Upper lobe of left lung (tissue), 4 donors: Measurements from ENCODE around the gene BOLA1.

Source experiments
- EP300 ChIP-seq, 4 donors: sonication (generic); formaldehyde crosslinking; IDR thresholded peaks; one replicate each; pipeline ENCODE4 v1.5.1; 2017; ENCODE audit warnings: antibody characterized with exemption in 4 of 4, control low read depth in 2 of 4
- POLR2A ChIP-seq, 4 donors: fragments of 450-650 bp; IDR thresholded peaks; one replicate each; pipeline ENCODE4 v1.5.1; 2016 to 2017; ENCODE audit warnings: antibody characterized with exemption in 4 of 4, mild to moderate bottlenecking in 2 of 4
- POLR2AphosphoS5 ChIP-seq, 2 donors: sonication (generic); formaldehyde crosslinking; IDR thresholded peaks; one replicate each; pipeline ENCODE4 v1.5.1; 2017; ENCODE audit warnings: antibody characterized with exemption in 2 of 2
- TF ChIP-seq, protein P1 (sequence below), 6 experiments: fragments of 450-650 bp in 4 of 6; fragments of 200-600 bp in 2 of 6; sonication (generic) in 2 of 6; IDR thresholded peaks; one replicate each; pipeline ENCODE4 v1.5.1; 2016 to 2019; ENCODE audit warnings: antibody characterized with exemption in 6 of 6

DNA sequence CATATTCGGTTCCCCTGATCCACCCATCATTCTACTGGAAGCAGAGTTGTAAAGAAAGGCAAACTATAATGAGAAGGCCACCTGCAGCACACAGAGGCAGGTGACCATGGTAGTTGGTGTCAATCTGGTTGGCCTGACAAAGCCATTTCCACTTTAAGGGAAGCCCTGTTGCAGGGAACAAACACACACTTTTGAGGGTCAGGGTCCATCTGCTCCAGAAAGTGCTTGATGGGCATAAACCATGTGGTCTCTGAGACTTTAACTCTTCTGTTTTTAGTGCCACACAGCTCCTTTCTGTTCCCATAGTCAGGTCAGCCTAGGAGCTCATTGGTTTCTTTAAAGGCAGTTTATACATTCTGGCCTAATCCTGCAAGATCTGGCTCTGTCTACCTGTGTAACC is 17.5 kb upstream of the BOLA1 start:
- TF ChIP-seq, protein P1, sequence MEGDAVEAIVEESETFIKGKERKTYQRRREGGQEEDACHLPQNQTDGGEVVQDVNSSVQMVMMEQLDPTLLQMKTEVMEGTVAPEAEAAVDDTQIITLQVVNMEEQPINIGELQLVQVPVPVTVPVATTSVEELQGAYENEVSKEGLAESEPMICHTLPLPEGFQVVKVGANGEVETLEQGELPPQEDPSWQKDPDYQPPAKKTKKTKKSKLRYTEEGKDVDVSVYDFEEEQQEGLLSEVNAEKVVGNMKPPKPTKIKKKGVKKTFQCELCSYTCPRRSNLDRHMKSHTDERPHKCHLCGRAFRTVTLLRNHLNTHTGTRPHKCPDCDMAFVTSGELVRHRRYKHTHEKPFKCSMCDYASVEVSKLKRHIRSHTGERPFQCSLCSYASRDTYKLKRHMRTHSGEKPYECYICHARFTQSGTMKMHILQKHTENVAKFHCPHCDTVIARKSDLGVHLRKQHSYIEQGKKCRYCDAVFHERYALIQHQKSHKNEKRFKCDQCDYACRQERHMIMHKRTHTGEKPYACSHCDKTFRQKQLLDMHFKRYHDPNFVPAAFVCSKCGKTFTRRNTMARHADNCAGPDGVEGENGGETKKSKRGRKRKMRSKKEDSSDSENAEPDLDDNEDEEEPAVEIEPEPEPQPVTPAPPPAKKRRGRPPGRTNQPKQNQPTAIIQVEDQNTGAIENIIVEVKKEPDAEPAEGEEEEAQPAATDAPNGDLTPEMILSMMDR (IDR thresholded peaks at IDR 0.05), result no peak
- TF ChIP-seq EP300 (IDR thresholded peaks at IDR 0.05) (no peak), POLR2AphosphoS5 (IDR thresholded peaks at IDR 0.05) (no peak), POLR2A (IDR thresholded peaks at IDR 0.05) (no peak)
